Ovary (tissue), 9 donors: Measurements from ENCODE around the gene P2RY1. TPM values are rescaled to one million over a fixed set of nuclear protein-coding genes. Genes with fewer than 3 reads are reported as not detected.

Experiments used
- DNase-seq, 5 donors: peaks; one replicate each; pipeline ENCODE4 v3.0.0-alpha.2; 2019 to 2020
- H3K27ac ChIP-seq, 2 donors: fragments of 200-600 bp; one replicate each; pipeline versions ENCODE4 v1.5.1 to v1.8.0; 2019 to 2022
- H3K27me3 ChIP-seq: fragments of 200-600 bp; one replicate; pipeline ENCODE4 v1.8.0; 2022
- H3K36me3 ChIP-seq: fragments of 200-600 bp; sonication (generic); one replicate; pipeline ENCODE4 v1.5.1; 2019
- H3K4me1 ChIP-seq: one replicate; pipeline ENCODE4 v1.8.1; 2013; ENCODE audit warnings: mild to moderate bottlenecking, moderate library complexity; ENCODE audit not compliant: insufficient read depth
- H3K4me3 ChIP-seq: fragments of 200-600 bp; sonication (generic); one replicate; pipeline ENCODE4 v1.5.1; 2017
- H3K9me3 ChIP-seq, 2 donors: fragments of 200-600 bp in 1 of 2; sonication (generic) in 1 of 2; one replicate each; pipeline versions ENCODE4 v1.5.1 to v1.8.1; 2013 to 2019; ENCODE audit warnings: mild to moderate bottlenecking in 1 of 2, moderate library complexity in 1 of 2
- EP300 ChIP-seq: sonication (generic); formaldehyde crosslinking; IDR thresholded peaks from one replicate; pipeline ENCODE4 v1.6.1; 2017; ENCODE audit warnings: antibody characterized with exemption
- POLR2A ChIP-seq: fragments of 450-650 bp; IDR thresholded peaks from one replicate; pipeline ENCODE4 v1.6.1; 2017; ENCODE audit warnings: antibody characterized with exemption, mild to moderate bottlenecking, moderate library complexity
- WGBS, 3 donors: extraction: QIAGEN DNeasy Blood & Tissue Kit in 1 of 3; methylation state at CpG; one replicate each; pipeline versions ENCODE4 v1.1.5 to v1.1.7; 2013 to 2017; 5-methylcytosine and 5-hydroxymethylcytosine counted together
- intact Hi-C, 4 donors: fragments of 100-400 bp; cut with DNase I; formaldehyde crosslinking; loops; one replicate each; pipeline versions ENCODE4 v1.11.0 to v1.15.1; 2022 to 2023
- polyA plus RNA-seq, 2 donors: library from polyadenylated mRNA; stranded (reverse); fragments of 200-250 nt in 1 of 2; fragments of 350-450 nt in 1 of 2; fragmentation: Illumina TruSeq in 1 of 2; extraction: RNeasy Lipid Tissue Mini Kit (QIAGEN cat#74804) in 1 of 2; gene quantifications; one replicate each; pipeline ENCODE4 v1.2.3, GENCODE V29; 2013 to 2014
- total RNA-seq, 7 donors: library from RNA; depleted of rRNA in 2 of 7; stranded (reverse); fragments of >200 nt in 2 of 7; fragmentation: NEBNext Ultra II Directional in 3 of 7; extraction: Animal tissue kit (Norgen Biotek cat#: 25700) in 3 of 7; gene quantifications; one replicate each; pipeline versions ENCODE4 v1.1.0 to v1.2.4, GENCODE V29; 2016 to 2023
- TF ChIP-seq, protein P1 (sequence below), 3 donors: fragments of 450-650 bp in 2 of 3; fragments of 200-600 bp in 1 of 3; IDR thresholded peaks; one replicate each; pipeline versions ENCODE4 v1.5.1 to v1.8.0; 2016 to 2022; ENCODE audit warnings: antibody characterized with exemption in 3 of 3, mild to moderate bottlenecking in 1 of 3
- donor health status: DM: no; HTN: no; CAD: no; lungs with moderate emphysema.
- donor health status: DM: no; HTN: no; CAD: no.
- donor health status: Bipolar disorder and iron deficiency.
- donor health status: DM: yes; HTN: yes; CAD: no.
- donor health status: DM: no; HTN: no; CAD: no.
- donor health status: DM: yes; HTN: yes; CAD: no.

Gene P2RY1
- total and polyA plus RNA-seq, 9 donors: 4.1 to 17.6 (median 7.2) TPM

DNA sequence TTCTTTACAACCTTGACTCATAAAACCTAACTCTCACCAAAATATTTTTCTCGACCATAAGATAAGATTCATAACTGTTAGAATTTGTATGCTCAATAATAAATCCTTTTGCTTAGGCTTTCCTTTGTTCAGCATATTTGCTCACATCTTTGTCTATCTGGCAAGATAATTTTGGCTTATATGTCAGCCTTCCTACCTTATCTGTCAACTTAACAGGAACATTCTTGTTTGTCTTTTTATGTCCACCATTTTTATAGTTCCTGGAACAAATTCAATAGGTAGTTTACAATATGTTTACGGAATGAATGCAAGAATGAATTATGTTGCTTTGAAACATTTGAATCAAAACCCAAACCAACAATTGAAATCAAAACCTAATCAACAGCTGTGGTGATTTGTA lies 41.0 kb upstream of the P2RY1 start:
- no peak for DNase-seq
- TF ChIP-seq POLR2A: no peak
- TF ChIP-seq, protein P1, sequence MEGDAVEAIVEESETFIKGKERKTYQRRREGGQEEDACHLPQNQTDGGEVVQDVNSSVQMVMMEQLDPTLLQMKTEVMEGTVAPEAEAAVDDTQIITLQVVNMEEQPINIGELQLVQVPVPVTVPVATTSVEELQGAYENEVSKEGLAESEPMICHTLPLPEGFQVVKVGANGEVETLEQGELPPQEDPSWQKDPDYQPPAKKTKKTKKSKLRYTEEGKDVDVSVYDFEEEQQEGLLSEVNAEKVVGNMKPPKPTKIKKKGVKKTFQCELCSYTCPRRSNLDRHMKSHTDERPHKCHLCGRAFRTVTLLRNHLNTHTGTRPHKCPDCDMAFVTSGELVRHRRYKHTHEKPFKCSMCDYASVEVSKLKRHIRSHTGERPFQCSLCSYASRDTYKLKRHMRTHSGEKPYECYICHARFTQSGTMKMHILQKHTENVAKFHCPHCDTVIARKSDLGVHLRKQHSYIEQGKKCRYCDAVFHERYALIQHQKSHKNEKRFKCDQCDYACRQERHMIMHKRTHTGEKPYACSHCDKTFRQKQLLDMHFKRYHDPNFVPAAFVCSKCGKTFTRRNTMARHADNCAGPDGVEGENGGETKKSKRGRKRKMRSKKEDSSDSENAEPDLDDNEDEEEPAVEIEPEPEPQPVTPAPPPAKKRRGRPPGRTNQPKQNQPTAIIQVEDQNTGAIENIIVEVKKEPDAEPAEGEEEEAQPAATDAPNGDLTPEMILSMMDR (IDR thresholded peaks at IDR 0.05): no peak
- no peak for TF ChIP-seq EP300
- no peaks in the 10 kb centered on the region for H3K9me3 ChIP-seq
- no peak overlapping the region for H3K4me3 ChIP-seq
- no peaks in the 10 kb centered on the region for H3K4me1 ChIP-seq
- no peak overlapping the region for H3K27ac ChIP-seq
- no peaks in the 10 kb centered on the region for H3K27me3 ChIP-seq
- no peaks in the 10 kb centered on the region for H3K36me3 ChIP-seq
- intact Hi-C loops: loop anchor here in 1 of 4 donors (10.0 kb wide), 1 partner anchor 1721 kb away; no protein-coding TSS in a partner anchor
- WGBS, 3 donors: 53 to 63% (median 62%) methylated on average over 2 of the region's 2 CpGs

DNA sequence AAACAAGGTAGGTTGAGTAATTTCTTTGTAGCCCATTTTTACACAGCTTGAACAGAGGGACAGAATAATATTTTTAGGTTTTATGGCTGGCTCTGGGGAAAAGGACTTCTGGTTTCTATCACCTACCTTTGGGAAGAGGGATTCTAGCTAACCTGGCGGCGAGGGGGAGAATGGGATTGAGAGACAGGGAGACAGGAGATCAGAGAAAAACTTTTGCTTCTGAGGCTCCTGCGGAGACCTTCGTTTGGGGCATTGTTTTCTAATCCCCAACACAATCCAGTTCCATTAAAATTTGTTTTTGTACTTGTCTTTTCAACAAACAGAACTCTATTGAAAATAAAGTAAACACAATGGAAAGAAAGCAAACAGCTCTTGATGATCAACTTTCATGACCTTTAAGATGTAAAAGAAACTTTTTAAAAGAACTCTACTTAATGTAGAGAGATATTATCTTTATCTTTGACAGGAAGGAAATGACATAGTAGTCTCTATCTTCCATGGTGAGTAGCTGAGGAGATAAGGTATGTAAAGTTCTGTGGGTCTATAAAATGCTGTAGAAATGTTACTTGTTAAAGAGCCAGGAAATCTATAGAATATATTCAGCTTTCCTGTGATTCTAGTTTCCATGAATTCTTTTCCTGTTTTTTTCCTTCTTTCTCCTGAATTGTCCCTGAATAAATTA lies 37.0 kb upstream of the P2RY1 start:
- intact Hi-C loops: loop anchor here in 1 of 4 donors (10.0 kb wide), 1 partner anchor 1717 kb away; no protein-coding TSS in a partner anchor
- H3K4me3 ChIP-seq: no peak overlapping the region
- H3K27ac ChIP-seq: no peak overlapping the region
- H3K9me3 ChIP-seq: no peaks in the 10 kb centered on the region
- TF ChIP-seq, protein P1 (IDR thresholded peaks at IDR 0.05): no peak
- TF ChIP-seq POLR2A (no peak), EP300 (no peak)
- no peaks in the 10 kb centered on the region for H3K4me1 ChIP-seq
- H3K27me3 ChIP-seq: no peaks in the 10 kb centered on the region
- no peak for DNase-seq
- H3K36me3 ChIP-seq: no peaks in the 10 kb centered on the region
- WGBS, 3 donors: 62 to 86% (median 80%) methylated on average over 4 of the region's 4 CpGs

DNA sequence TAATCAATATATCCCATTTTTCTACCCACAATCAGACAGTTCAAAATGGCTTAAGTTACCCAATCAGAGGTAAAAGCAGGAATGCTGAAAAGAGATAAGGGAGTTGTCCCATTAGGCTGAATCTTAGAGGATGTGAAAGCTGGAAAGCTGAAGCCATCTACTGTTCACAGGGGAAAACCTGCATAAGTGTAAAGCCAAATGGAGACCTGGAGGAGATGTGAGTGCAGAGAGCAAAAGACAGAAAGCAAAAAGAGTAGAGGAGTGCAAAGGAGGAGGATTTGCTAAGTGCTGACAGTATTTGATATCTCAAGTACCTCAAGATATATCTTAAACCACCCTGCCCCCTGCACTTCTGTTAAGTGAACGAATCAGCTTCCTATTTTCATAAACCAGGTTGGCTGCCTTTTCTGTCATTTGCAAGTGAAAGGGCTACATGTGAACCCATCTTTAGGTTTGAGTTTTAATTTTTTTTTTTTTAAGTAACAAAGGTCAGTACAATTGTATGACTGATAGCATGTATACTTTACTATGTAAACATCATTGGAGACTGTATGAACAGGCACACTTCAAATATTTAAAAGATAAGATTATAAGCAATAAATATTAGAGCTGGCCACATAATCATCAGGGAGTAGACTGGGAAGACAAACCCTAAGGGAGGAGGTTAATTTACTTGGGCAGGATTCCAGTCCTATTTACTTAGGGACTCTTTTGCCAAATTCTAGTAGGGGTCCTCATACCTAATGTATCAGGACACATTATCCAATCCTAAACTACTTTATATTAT lies 22.8 kb upstream of the P2RY1 start:
- 38 to 77% (median 57%) methylated on average over 1 of the region's 1 CpG for WGBS, 3 donors
- no peak for DNase-seq
- intact Hi-C loops: no loop called here
- no peak overlapping the region for H3K27ac ChIP-seq
- no peaks in the 10 kb centered on the region for H3K9me3 ChIP-seq
- H3K36me3 ChIP-seq: no peaks in the 10 kb centered on the region
- H3K4me1 ChIP-seq: no peaks in the 10 kb centered on the region
- TF ChIP-seq, protein P1 (IDR thresholded peaks at IDR 0.05): no peak
- TF ChIP-seq POLR2A: no peak
- no peak for TF ChIP-seq EP300
- H3K27me3 ChIP-seq: no peaks in the 10 kb centered on the region
- no peak overlapping the region for H3K4me3 ChIP-seq

DNA sequence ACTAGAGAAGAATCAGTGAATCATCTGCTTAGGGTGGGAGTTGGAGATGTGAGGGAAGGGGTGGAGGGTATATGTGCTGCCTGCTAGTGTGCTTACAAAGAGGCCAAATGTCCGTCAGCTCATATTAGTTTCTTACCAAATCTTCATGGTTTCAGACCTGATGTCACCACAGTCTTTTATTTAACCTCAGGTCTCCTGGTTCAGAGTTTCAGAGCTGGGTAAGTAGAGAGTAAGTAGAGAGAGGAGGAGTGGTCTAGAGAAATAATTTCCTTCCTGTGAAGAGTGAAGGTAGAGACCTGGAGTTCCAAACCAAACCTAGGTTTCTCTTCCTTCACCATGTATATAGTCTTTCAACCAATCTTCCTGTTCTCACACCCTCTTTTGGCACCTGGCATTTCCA lies 17.5 kb upstream of the P2RY1 start:
- Histone ChIP-seq H3K4me1 (no peaks in the 10 kb centered on the region), H3K4me3 (no peak overlapping the region), H3K27ac (no peak overlapping the region), H3K9me3 (no peaks in the 10 kb centered on the region), H3K36me3 (no peaks in the 10 kb centered on the region), H3K27me3 (no peaks in the 10 kb centered on the region)
- WGBS, 3 donors: 88 to 94% (median 94%) methylated on average over 1 of the region's 1 CpG
- intact Hi-C loops: no loop called here
- no peak for DNase-seq
- TF ChIP-seq, protein P1 (IDR thresholded peaks at IDR 0.05): no peak
- TF ChIP-seq POLR2A (no peak), EP300 (no peak)
